Kidney (tissue), 11 donors: ENCODE data around the gene SMPD4. TPM values are rescaled to one million over a fixed set of nuclear protein-coding genes. Genes with fewer than 3 reads are reported as not detected.
"Not testable (repeated sequence)": the region's sequence is repeated elsewhere in the genome, so short reads cannot be mapped to it uniquely, and the experiment has no call there.

Experiments used
- DNase-seq, 5 donors: peaks; one replicate each; pipeline ENCODE4 v3.0.0-alpha.2; 2013 to 2020
- FAIRE-seq: peaks from 2 replicates; lab custom pipeline; 2012; peaks lifted over from hg19 to GRCh38; lab: Jason Lieb, UNC
- H3K27ac ChIP-seq, 2 donors: one replicate each; pipeline ENCODE4 v1.7.0; 2013; ENCODE audit warnings: low read depth in 2 of 2, low read length in 2 of 2, inconsistent platforms in 1 of 2
- H3K27me3 ChIP-seq: one replicate; pipeline ENCODE4 v1.7.1; 2013; ENCODE audit warnings: low read length, inconsistent platforms; ENCODE audit not compliant: control insufficient read depth, insufficient read depth
- H3K36me3 ChIP-seq, 3 donors: one replicate each; pipeline versions ENCODE4 v1.7.0 to v1.7.1; 2013; ENCODE audit warnings: low read length in 3 of 3, control low read depth in 1 of 3, inconsistent platforms in 1 of 3; ENCODE audit not compliant: insufficient read depth in 3 of 3, control insufficient read depth in 2 of 3
- H3K4me1 ChIP-seq, 3 donors: one replicate each; pipeline versions ENCODE4 v1.7.0 to v1.7.1; 2013; ENCODE audit warnings: low read length in 3 of 3, inconsistent platforms in 1 of 3, low read depth in 1 of 3; ENCODE audit not compliant: control insufficient read depth in 2 of 3, insufficient read depth in 2 of 3
- H3K4me3 ChIP-seq, 3 donors: one replicate each; pipeline versions ENCODE4 v1.7.0 to v1.8.1; 2013; ENCODE audit warnings: low read length in 3 of 3, control low read depth in 1 of 3, inconsistent platforms in 1 of 3
- H3K9ac ChIP-seq, 3 donors: one replicate each; pipeline versions ENCODE4 v1.7.0 to v1.7.1; 2013; ENCODE audit warnings: low read length in 3 of 3, control low read depth in 1 of 3, inconsistent platforms in 1 of 3
- H3K9me3 ChIP-seq, 3 donors: one replicate each; pipeline versions ENCODE4 v1.7.0 to v1.7.1; 2013; ENCODE audit warnings: low read length in 3 of 3, control low read depth in 1 of 3, inconsistent platforms in 1 of 3; ENCODE audit not compliant: control insufficient read depth in 2 of 3, insufficient read depth in 1 of 3
- intact Hi-C: fragments of 100-400 bp; cut with DNase I; formaldehyde crosslinking; loops from one replicate; pipeline ENCODE4 v1.11.1; 2022
- polyA plus RNA-seq: library from polyadenylated mRNA; stranded (reverse); fragments of 350-450 nt; fragmentation: Illumina TruSeq; extraction: RNeasy Lipid Tissue Mini Kit (QIAGEN cat#74804); gene quantifications from one replicate; pipeline ENCODE4 v1.2.3, GENCODE V29; 2014; ENCODE audit warnings: low read depth, low replicate concordance; ENCODE audit not compliant: insufficient read depth
- total RNA-seq: library from RNA; stranded (reverse); fragmentation: NEBNext Ultra II Directional; extraction: Animal tissue kit (Norgen Biotek cat#: 25700); gene quantifications from one replicate; pipeline ENCODE4 v1.2.1, GENCODE V29; 2021
- donor health status: control.
- donor health status: control.
- donor health status: DM: yes; HTN: yes; CAD: no.
- donor health status: Normal renal cell carcinoma (clear cell type).

The SMPD4 gene
- total and polyA plus RNA-seq, 2 donors from 2014 or later, result 21.6 to 41.1 TPM

GRCh38 chr2:130143266-130144039 lies 37.9 kb downstream of the SMPD4 start:
- H3K27me3 ChIP-seq, H3K9me3 ChIP-seq, H3K4me1 ChIP-seq, H3K36me3 ChIP-seq, H3K9ac ChIP-seq, FAIRE-seq, intact Hi-C loops, H3K4me3 ChIP-seq, H3K27ac ChIP-seq: not testable (repeated sequence)
- DNase-seq, result peak in 3 of 5 donors; percentile 41 to 65 (median 52)

GRCh38 chr2:130142396-130143265 lies 38.8 kb downstream of the SMPD4 start:
- intact Hi-C loops, H3K9ac ChIP-seq, H3K36me3 ChIP-seq, H3K27ac ChIP-seq, FAIRE-seq, H3K4me3 ChIP-seq, H3K27me3 ChIP-seq, H3K9me3 ChIP-seq, H3K4me1 ChIP-seq: not testable (repeated sequence)
- peak in 2 of 5 donors; percentile 32 to 34 for DNase-seq

- H3K4me3 ChIP-seq, H3K27me3 ChIP-seq, H3K27ac ChIP-seq, H3K9me3 ChIP-seq, FAIRE-seq, H3K36me3 ChIP-seq, H3K4me1 ChIP-seq, intact Hi-C loops, H3K9ac ChIP-seq: not testable (repeated sequence)
- DNase-seq, result peak in 2 of 5 donors; percentile 23 to 54
Measured at GRCh38 chr2:130141645-130142370, 39.6 kb downstream of the SMPD4 start.

- H3K4me1 ChIP-seq, H3K9ac ChIP-seq, H3K27ac ChIP-seq, H3K27me3 ChIP-seq, DNase-seq, H3K4me3 ChIP-seq, intact Hi-C loops, FAIRE-seq, H3K36me3 ChIP-seq, H3K9me3 ChIP-seq: not testable (repeated sequence)
Measured at GRCh38 chr2:130141002-130141401, 40.4 kb downstream of the SMPD4 start.

GRCh38 chr2:130140516-130140915 lies 40.9 kb downstream of the SMPD4 start:
- H3K4me3 ChIP-seq, intact Hi-C loops, H3K27ac ChIP-seq, H3K27me3 ChIP-seq, H3K4me1 ChIP-seq, FAIRE-seq, H3K9ac ChIP-seq, H3K9me3 ChIP-seq, H3K36me3 ChIP-seq: not testable (repeated sequence)
- DNase-seq, result peak in 1 of 5 donors; percentile 19

GRCh38 chr2:130139331-130140280 lies 41.8 kb downstream of the SMPD4 start:
- H3K36me3 ChIP-seq, intact Hi-C loops, H3K4me1 ChIP-seq, H3K4me3 ChIP-seq, H3K27ac ChIP-seq, FAIRE-seq, H3K27me3 ChIP-seq, H3K9ac ChIP-seq, H3K9me3 ChIP-seq: not testable (repeated sequence)
- DNase-seq, result peak in 1 of 5 donors; percentile 38

- H3K9ac ChIP-seq, H3K4me1 ChIP-seq, H3K27ac ChIP-seq, H3K9me3 ChIP-seq, H3K36me3 ChIP-seq, H3K27me3 ChIP-seq, FAIRE-seq, intact Hi-C loops, H3K4me3 ChIP-seq: not testable (repeated sequence)
- DNase-seq, result peak in 2 of 5 donors; percentile 17 to 49
Measured at GRCh38 chr2:130138841-130139251, 42.6 kb downstream of the SMPD4 start.
